GM18870 (cell line): Measurements from ENCODE around the gene KBTBD6.
"Not testable (repeated sequence)": the region's sequence is repeated elsewhere in the genome, so short reads cannot be mapped to it uniquely, and the experiment has no call there.

Experiments
- ATAC-seq: cut with Tn5 transposase; IDR thresholded peaks from one replicate; pipeline ENCODE4 v1.9.1; 2021; ENCODE audit warnings: moderate library complexity; ENCODE audit not compliant: unreplicated experiment

Gene KBTBD6

GRCh38 chr13:41136396-41137031 lies 3.9 kb upstream of the KBTBD6 start:
- ATAC-seq = no peak

GRCh38 chr13:41133951-41134350 lies 1.3 kb upstream of the KBTBD6 start:
- no peak for ATAC-seq

- not testable (repeated sequence) for ATAC-seq
Observed at GRCh38 chr13:41131660-41132511, 716 bp downstream of the KBTBD6 start.

GRCh38 chr13:41131189-41131588 lies 1.4 kb downstream of the KBTBD6 start:
- not testable (repeated sequence) for ATAC-seq

- no peak for ATAC-seq
Observed at GRCh38 chr13:41130356-41130755, 2.2 kb downstream of the KBTBD6 start.

GRCh38 chr13:41127701-41128100 lies 4.9 kb downstream of the KBTBD6 start:
- no peak for ATAC-seq

GRCh38 chr13:41122838-41123237 lies 9.8 kb downstream of the KBTBD6 start:
- no peak for ATAC-seq

GRCh38 chr13:41117869-41118268 lies 14.7 kb downstream of the KBTBD6 start:
- no peak for ATAC-seq

GRCh38 chr13:41111454-41111853 lies 21.1 kb downstream of the KBTBD6 start:
- ATAC-seq = no peak

- no peak for ATAC-seq
Observed at GRCh38 chr13:41107584-41108014, 25.0 kb downstream of the KBTBD6 start.

GRCh38 chr13:41107104-41107571 lies 25.5 kb downstream of the KBTBD6 start:
- ATAC-seq = no peak

GRCh38 chr13:41099986-41100385 lies 32.6 kb downstream of the KBTBD6 start:
- ATAC-seq = no peak

GRCh38 chr13:41098761-41099160 lies 33.8 kb downstream of the KBTBD6 start:
- no peak for ATAC-seq

GRCh38 chr13:41095681-41096080 lies 36.9 kb downstream of the KBTBD6 start:
- not testable (repeated sequence) for ATAC-seq

GRCh38 chr13:41085961-41086585 lies 46.5 kb downstream of the KBTBD6 start:
- ATAC-seq = no peak

- ATAC-seq = no peak
Observed at GRCh38 chr13:41079725-41080124, 52.9 kb downstream of the KBTBD6 start.
